NCI-H524 treated with DMSO at 0.1 percent for 48 hours (cell line): ENCODE data around the gene KRR1.
"Not testable (repeated sequence)": the region's sequence is repeated elsewhere in the genome, so short reads cannot be mapped to it uniquely, and the experiment has no call there.

Source experiments
- DNase-seq: peaks from one replicate; lab custom pipeline; 2025; lab: John Stamatoyannopoulos, UW

Gene KRR1

DNA sequence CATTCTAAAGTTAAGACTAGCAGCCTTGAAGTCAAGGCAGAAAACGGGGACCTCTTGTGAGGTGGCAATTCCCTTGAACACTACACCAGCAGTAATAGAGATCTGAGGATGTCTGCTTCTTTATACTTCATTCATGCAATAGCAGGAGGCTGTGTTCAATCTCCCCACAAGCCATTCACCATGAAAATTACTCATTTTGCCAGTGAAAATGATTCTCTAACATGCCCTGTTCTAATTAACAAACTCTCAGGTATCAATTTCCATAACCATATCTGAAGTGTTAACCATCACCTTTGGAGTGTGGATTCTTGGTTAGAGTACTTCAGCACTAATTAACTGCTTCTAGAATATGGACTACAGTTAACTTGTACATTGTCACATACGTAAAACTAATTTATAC lies 34.3 kb downstream of the KRR1 start:
- no peak for DNase-seq

DNA sequence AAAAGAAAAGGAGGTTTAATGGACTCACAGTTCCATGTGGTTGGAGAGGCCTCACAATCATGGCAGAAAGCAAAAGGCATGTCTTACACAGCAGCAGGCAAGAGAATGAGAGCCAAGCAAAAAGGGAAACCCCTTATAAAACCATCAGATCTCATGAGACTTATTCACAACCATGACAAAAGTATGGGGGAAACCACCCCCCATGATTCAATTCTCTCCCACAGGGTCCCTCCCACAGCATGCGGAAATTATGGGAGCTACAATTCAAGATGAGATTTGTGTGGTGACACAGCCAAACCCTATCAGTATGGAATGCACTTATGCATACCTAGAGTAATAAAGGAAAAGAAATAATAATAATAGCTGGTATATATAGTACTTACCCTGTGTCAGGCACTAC lies 35.3 kb downstream of the KRR1 start:
- DNase-seq = no peak

DNA sequence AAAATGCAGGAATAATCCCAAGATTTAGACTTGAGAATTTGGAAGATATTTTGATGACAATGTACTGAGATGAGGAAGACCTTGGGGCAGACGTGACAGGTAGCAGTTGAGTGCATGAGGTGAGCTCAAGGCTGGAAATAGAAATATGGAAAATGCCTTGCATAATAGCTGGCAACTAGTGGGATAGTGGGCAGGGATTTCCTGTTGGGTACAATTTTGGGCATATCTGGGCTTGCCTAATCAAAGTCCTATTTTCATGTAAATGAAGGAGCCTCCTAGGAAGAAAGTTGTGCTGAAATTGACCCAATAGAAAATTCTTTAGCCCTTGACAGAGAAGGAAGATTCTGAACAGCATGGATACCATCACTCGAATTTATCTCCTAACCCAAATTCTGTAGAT lies 37.3 kb downstream of the KRR1 start:
- DNase-seq = no peak

DNA sequence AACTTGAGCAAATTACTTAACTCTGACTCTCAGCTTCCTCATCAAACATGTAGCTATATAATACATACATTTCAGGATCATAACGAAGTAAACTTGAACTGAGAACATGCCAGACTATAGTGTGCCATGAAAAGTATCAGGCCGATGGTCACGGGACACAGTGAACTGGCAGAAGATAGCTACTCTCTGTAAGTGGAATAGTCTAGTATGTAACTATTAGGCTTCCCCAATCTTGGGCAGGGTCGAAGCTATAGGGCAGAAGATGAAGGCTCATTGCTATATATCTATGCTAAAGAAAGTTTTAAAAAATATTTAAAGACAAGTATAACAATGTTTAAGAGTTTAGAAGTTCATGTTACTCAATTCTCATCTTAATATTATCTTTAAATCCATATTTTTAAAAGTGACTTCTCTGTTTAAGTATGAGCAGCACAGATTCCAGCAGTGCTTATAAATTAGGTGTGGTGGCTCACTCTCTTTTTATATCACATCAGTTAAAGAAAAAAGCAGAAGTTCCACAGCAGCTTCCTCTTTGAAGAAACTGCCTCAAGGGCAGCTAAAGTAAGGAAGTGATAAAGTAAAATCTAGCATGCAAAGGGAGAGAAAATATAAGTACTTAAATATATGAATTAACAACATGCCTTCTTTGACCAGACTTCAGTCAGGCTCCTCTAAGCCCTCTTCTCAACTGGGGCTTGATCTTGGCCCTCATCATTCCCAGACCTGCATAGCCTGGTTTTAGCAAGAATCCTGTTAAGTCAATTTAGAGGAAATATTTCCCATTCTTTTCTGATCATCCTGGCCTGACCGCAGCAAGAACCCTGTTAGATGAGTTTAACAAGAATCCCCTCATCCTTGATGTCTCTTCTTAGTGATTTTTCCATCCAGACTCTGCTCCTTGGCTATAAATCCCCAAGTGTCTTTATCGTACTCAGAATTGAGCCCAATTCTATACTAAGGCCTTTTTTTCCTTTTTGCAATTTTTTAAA lies 39.2 kb downstream of the KRR1 start:
- DNase-seq = no peak

DNA sequence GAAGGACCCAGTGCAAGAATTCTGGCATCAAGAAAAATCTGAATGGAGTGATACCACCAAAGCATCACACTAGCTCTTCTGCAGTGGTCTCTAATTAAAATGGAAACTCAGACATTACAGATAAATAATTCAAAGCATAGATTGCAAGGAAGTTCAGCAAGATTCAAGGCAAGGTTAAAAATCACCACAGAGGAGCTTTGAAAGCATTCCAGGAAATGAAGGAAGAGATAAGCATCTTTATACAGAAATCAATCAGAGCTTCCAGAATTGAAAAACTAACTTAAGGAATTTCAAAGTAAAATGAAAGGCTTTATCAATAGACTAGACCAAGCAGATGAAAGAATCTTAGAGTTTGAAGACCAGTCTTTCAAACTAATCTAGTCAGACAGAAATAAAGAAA lies 51.2 kb downstream of the KRR1 start:
- DNase-seq = no peak

DNA sequence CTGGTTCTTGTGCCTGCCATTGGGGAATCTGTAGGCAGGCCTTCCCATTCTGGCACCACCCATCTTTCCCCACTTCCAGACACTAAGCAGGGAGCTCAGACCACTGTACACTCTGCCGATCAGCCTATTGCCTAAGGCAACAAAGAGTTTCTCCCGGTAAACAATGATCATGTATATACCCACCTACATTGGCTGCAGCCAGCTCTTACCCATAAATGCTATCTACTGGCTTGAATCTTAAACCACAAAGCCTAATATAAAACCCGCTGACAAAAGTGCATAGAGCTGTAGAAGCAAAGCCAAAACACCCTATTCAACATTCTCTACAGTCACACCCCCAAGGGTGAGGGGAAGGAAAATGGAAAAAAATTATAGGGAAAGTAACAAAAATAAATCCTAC lies 51.7 kb downstream of the KRR1 start:
- DNase-seq = no peak

DNA sequence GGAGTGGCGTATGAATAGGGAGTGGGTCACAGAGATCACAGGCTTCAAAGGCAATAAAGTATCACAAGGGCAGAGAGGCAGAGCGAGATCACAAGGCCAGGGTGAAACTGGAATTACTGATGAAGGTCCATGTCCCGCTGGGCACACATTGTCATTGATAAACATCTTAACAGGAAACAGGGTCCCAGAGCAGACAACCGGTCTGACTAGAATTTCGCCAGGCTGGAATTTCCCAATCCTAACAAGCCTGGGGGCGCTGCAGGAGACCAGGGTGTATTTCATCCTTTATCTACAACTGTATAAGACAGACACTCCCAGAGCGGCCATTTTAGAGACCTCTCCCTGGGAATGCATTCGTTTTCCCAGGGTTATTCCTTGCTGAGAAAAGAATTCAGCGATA lies 53.5 kb downstream of the KRR1 start:
- DNase-seq = not testable (repeated sequence)

DNA sequence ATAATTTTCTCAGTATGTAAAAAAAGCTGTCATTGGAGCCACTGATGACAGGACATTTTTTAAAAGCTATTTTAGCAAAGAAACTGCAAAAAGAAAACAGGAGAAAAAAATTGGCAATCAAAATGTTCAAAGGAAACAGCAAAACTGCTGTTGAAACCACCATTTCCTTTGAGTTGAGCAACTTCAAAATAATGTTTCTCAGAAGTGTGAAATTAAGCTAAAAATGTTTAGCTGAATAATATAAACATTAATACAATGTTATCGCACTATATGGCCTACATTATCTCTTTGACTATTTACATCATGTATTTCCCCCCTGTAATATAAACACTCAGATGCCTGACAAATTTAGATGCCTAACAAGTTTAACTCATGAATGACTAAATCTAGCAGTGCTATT lies 54.2 kb downstream of the KRR1 start:
- no peak for DNase-seq

DNA sequence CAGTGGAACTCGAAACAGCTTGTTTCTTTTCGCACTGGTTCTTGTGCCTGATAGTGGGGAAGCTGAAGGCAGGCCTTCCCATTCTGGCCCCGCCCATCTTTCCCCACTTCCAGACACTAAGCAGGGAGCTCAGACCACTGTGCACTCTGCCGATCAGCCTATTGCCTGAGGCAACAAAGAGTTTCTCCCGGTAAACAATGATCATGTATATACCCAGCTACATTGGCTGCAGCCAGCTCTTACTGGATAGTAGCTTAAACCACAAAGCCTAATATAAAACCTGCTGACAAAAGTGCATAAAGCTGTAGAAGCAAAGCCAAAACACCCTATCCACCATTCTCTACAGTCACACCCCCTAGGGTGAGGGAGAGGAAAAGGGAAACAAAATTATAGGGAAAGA lies 55.6 kb downstream of the KRR1 start:
- no peak for DNase-seq

DNA sequence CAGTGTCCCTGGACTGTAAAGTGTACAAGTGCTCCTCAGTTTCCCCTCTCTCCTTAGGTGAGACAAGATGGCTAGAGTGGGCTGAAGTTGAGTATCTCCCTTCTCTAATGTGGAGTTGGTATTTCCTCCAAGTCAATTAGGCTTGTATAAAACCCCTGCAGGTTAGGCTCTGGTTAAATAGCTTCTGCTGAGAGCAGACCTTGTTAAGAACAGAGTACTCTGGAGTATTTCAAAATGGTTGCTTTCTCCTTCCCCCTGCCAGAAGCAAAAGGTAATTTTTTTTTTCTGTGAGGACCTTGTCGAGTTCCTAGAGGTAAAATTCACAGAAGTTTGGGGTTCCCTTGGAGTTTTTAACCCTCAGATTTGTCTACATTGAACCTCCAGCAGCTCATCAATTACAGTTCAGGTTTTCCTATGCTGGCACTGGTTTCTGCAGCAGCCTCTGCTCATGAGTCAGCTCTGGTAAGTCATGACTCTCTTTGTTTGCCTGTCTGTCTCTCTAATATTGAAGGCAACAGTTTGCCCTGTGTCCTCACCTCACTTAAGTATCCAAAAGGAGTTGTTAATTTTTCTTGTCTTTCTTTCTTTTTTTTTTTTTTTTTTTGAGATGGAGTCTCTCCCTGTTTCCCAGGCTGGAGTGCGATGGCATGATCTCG lies 58.6 kb downstream of the KRR1 start:
- DNase-seq = no peak

DNA sequence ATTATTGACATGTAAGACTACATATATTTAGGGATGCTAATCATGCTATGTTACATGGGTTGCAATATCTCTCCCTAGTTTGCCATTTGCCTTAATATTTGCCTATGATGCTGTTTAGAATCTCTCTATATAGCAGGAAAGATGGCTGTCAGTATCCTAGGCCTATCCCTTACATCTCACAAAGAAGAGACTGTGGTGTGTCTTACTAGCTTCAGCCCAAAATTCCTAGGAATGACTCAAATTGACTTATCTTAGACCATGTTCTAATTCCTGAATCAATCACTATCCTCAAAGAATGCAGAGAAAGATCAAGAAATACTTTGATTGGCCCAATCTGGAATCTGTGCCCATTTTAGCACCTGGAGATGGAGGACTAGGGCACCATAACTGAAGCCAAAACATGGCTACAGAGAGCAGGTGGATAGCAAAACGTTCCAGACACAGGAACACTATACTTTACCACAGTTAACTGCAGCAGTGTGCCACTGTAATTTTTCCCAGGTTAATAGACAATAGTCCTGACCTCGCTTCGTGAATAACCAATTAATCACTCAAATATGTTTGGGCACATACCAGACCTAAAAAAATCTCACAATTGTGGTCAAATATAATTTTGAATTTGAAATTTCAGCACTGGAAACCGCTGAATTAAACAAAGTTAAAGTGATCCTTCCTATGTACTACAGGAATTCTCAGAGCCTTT lies 63.6 kb downstream of the KRR1 start:
- no peak for DNase-seq

DNA sequence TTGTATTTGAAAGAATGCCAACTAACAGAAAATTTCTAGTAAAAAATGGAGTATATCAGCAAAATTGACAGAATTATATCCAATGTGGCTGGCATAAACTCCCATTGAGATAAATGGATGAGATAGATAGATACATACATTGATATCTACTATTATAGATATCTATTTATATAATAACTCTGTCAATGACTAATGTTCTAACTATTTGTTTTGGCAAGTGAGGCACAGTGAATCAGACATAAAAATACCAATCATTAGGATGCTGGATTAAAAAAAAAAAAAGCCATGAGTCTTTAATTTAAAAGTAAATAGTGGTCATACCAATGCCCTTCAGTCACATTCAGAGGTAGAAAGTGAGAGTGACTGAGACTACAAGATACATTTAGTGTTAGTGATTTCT lies 64.6 kb downstream of the KRR1 start:
- DNase-seq = no peak

DNA sequence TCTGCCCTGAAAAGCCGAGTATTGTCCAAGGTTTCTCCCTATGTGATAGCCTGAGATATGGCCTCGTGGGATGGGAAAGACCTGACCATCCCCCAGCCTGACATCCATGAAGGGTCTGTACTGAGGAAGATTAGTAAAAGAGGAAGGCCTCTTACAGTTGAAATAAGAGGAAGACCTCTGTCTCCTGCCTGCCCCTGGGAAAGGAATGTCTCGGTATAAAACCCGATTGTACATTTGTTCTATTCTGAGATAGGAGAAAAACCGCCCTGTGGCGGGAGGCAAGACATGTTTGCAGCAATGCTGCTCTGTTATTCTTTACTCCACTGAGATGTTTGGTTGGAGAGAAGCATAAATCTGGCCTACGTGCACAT lies 66.3 kb downstream of the KRR1 start:
- not testable (repeated sequence) for DNase-seq

DNA sequence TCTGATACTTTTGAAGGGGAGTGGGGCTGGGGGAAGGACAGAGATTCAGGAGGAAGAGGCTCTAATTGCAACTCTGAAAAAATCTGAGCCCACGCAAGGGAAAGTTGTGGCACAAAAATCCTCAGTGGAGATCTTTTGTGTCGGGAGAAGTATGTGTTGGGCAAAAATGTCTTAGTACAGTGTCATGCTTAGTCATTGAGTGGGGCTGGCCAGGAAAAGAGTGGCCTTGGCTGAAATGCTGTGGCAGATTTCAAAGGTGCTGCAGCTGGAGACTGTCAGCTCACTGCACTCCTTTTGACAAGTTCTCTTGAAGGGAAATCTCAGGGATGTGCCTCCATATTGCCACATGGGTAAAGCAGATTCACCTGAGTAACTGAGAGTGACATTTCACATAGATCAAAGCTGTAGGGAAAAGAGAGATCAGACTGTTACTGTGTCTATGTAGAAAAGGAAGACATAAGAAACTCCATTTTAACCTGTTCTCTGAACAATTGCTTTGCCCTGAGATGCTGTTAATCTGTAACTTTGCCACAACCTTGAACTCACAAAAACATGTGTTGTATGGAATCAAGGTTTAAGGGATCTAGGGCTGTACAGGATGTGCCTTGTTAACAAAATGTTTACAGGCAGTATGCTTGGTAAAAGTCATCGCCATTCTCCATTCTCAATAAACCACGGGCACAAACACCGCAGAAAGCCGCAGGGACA lies 66.8 kb downstream of the KRR1 start:
- no peak for DNase-seq

DNA sequence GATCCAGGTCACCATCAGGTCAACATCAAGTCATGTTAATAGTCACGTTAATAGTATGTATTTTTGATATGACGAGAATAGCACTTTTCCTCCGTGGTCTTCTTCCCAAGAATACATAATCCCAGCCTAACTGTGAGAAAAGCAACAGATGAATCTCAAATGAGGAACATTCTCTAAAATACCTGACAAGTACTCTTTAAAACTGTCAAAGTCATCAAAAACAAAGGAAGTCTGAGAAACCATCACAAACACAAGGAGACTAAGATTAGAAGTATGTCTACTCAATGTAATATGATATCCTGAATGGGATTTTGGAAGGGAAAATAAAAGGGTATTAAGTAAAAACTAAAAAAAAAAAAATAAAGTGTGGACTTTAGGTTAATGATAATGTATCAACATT lies 67.7 kb downstream of the KRR1 start:
- DNase-seq = no peak

DNA sequence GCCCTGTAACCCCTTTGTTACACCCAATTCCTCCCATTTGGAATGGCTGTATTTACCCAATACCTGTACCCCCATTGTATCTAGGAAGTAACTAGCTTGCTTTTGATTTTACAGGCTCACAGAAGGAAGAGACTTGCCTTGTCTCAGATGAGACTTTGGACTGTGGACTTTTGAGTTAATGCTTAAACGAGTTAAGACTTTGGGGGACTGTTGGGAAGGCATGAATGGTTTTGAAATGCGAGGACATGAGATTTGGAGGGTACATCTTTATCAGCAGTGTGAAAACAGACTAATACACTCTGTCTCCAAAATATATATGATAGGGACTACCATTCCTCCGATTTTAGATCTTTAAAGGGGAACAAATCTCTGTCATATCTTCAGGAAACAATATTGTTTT lies 69.0 kb downstream of the KRR1 start:
- not testable (repeated sequence) for DNase-seq

DNA sequence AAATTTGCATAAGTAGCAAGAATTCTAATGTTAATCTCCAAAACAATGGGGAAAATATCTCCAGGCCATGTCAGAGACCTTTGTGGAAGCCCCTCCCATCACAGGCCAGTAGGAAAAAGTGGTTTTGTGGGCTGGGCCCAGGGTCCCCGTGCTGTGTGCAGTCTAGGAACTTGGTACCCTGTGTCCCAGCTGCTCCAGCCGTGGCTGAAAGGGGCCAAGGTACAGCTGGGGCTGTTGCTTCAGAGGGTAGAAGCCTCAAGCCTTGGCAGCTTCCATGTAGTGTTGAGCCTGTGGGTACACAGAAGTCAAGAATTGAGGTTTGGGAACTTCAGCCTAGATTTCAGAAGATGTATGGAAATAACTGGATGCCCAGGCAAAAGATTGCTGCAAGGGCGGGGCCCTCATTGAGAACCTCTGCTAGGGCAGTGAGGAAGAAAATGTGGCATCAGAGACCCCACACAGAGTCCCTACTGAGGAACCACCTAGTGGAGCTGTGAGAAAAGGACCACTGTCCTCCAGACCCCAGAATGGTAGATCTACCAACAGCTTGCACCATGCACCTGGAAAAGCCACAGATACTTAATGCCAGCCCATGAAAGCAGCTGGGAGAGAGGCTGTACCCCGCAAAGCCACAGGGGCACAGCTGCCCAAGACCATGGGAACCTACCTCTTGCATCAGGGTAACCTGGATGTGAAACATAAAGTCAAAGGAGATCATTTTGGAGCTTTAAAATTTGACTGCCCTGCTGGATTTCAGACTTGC lies 69.5 kb downstream of the KRR1 start:
- not testable (repeated sequence) for DNase-seq
